K562 (cell line): ENCODE data around the gene CDADC1. TPM values are rescaled to one million over a fixed set of nuclear protein-coding genes. Genes with fewer than 3 reads are reported as not detected.

Experiments used
- BCLAF1 ChIP-seq, 2 experiments: fragments of 450-650 bp in 1 of 2; IDR thresholded peaks; 2 replicates each; pipeline ENCODE4 v1.6.1; 2011 to 2017; ENCODE audit warnings: low read depth in 2 of 2, antibody characterized with exemption in 1 of 2, borderline replicate concordance in 1 of 2, low read length in 1 of 2, mild to moderate bottlenecking in 1 of 2, mixed read lengths in 1 of 2; ENCODE audit not compliant: control insufficient read depth in 1 of 2
- BRCA1 ChIP-seq, 2 experiments: fragments of 450-650 bp in 1 of 2; sonication (generic) in 1 of 2; formaldehyde crosslinking in 1 of 2; IDR thresholded peaks; 2 replicates each; pipeline versions ENCODE4 v1.5.0 to v1.6.1; 2017 to 2020; ENCODE audit warnings: mild to moderate bottlenecking in 1 of 2, missing genetic modification reagents in 1 of 2
- DDX20 ChIP-seq: fragments of 450-650 bp; IDR thresholded peaks from 2 replicates; pipeline ENCODE4 v1.6.1; 2016; ENCODE audit warnings: missing genetic modification characterization, low read depth, mild to moderate bottlenecking, missing compliant biosample characterization, moderate library complexity
- DIDO1 ChIP-seq: fragments of 450-650 bp; IDR thresholded peaks from 2 replicates; pipeline ENCODE4 v1.6.1; 2016; ENCODE audit warnings: low read depth, missing biosample characterization, missing genetic modification characterization
- EGR1 ChIP-seq: fragments of 450-650 bp; conservative IDR thresholded peaks from 2 replicates; pipeline ENCODE4 v1.6.1; 2017; ENCODE audit warnings: mild to moderate bottlenecking
- ETV6 ChIP-seq, 3 experiments: fragments of 150-350 bp in 1 of 3; sonication (generic) in 1 of 3; formaldehyde crosslinking in 1 of 3; IDR thresholded peaks; 2 replicates each; pipeline versions ENCODE4 v1.6.1 to v1.8.0; 2014 to 2022; ENCODE audit warnings: borderline replicate concordance in 2 of 3, low read depth in 2 of 3, antibody characterized with exemption in 1 of 3, low read length in 1 of 3, mild to moderate bottlenecking in 1 of 3, missing genetic modification reagents in 1 of 3
- GTF2B ChIP-seq: IDR thresholded peaks from 2 replicates; pipeline ENCODE4 v1.6.1; 2011; ENCODE audit not compliant: insufficient read length; ENCODE audit errors: extremely low read depth
- SAFB ChIP-seq: fragments of 200-400 bp; formaldehyde crosslinking; IDR thresholded peaks from 2 replicates; pipeline ENCODE4 v1.6.1; 2017; ENCODE audit warnings: low read depth, low read length, borderline replicate concordance
- SOX6 ChIP-seq: fragments of 450-650 bp; IDR thresholded peaks from 2 replicates; pipeline ENCODE4 v1.6.1; 2014; ENCODE audit warnings: mild to moderate bottlenecking
- TAF15 ChIP-seq: fragments of 200-400 bp; formaldehyde crosslinking; IDR thresholded peaks from 2 replicates; pipeline ENCODE4 v1.6.1; 2017; ENCODE audit warnings: mild to moderate bottlenecking, low read depth, low read length, moderate library complexity
- ZFX ChIP-seq: sonication (generic); formaldehyde crosslinking; IDR thresholded peaks from 2 replicates; pipeline ENCODE4 v1.8.0; 2022; ENCODE audit warnings: mild to moderate bottlenecking, missing genetic modification reagents, moderate library complexity
- ZNF407 ChIP-seq: fragments of 450-650 bp; IDR thresholded peaks from 2 replicates; pipeline ENCODE4 v1.6.1; 2016; ENCODE audit warnings: low read depth
- ZNF586 ChIP-seq: fragments of 450-650 bp; formaldehyde crosslinking; conservative IDR thresholded peaks from 2 replicates; pipeline ENCODE4 v1.4.0; 2020; ENCODE audit warnings: mild to moderate bottlenecking, moderate library complexity
- polyA plus RNA-seq, 8 experiments: library from polyadenylated mRNA; depleted of rRNA in 4 of 8; stranded (reverse) in 5 of 8; unstranded in 3 of 8; fragments of >200 nt; fragmentation: Nextera tagmentation in 2 of 8; fragmentation: Illumina TruSeq in 1 of 8; extraction: Ambion mirVana in 2 of 8; extraction: Trizol in 1 of 8; gene quantifications; 2 replicates each; pipeline versions ENCODE4 v1.2.1 to v1.2.3, GENCODE V29; 2011 to 2014; ENCODE audit warnings: inconsistent platforms in 1 of 8, missing spikeins in 1 of 8
- total RNA-seq, 7 experiments: library from RNA; depleted of rRNA in 6 of 7; stranded (reverse); fragments of >200 nt in 6 of 7; fragmentation: Illumina TruSeq in 2 of 7; extraction: Trizol in 2 of 7; gene quantifications; 2 replicates each; pipeline versions ENCODE4 v1.2.1 to v1.2.3, GENCODE V29; 2011 to 2021; ENCODE audit warnings: low replicate concordance in 1 of 7

The CDADC1 gene
- total and polyA plus RNA-seq, 9 of the 15 experiments (the other 6 are each of a cell fraction or from before 2014, with no cell fraction given), result 4.1 to 11.8 (median 6.3) TPM

GRCh38 chr13:49247643-49248621, at the start of gene CDADC1 (continued):
- TF ChIP-seq ZNF407 (no peak), DIDO1 (tag) (no peak), GTF2B (no peak), SOX6 (peak; percentile 14; the same call in 1 of the 2 replicates), EGR1 (peak; percentile 83), BRCA1 (IDR thresholded peaks at IDR 0.05) (no peak), BRCA1 (CRISPR knock-in tag; IDR thresholded peaks at IDR 0.05) (no peak), ZFX (CRISPR knock-in tag) (peak; percentile 79), DDX20 (tag) (no peak), TAF15 (no peak), ZNF586 (no peak), ETV6 (IDR thresholded peaks at IDR 0.05; ENCODE audit: borderline replicate concordance in 1 of 2, low read depth in 2 of 2, low read length in 1 of 2) (no peak), ETV6 (CRISPR knock-in tag; IDR thresholded peaks at IDR 0.05; ENCODE audit: borderline replicate concordance) (no peak), SAFB (no peak), BCLAF1 (IDR thresholded peaks at IDR 0.05; ENCODE audit: borderline replicate concordance in 1 of 2, control insufficient read depth in 1 of 2, low read depth in 2 of 2, low read length in 1 of 2) (no peak)
